ENCODE results near the gene CNIH3.

Gene CNIH3

GRCh38 chr1:224745394-224745793, 129.3 kb downstream of the CNIH3 start:
- no peak for DNase-seq (ENCODE audit: low read depth)

- DNase-seq (ENCODE audit: low read depth), result no peak
Observed at GRCh38 chr1:224745924-224746323, 129.8 kb downstream of the CNIH3 start.

- no peak for DNase-seq (ENCODE audit: low read depth)
Observed at GRCh38 chr1:224747578-224747977, 131.5 kb downstream of the CNIH3 start.

GRCh38 chr1:224749916-224750315, 133.8 kb downstream of the CNIH3 start:
- no peak for DNase-seq (ENCODE audit: low read depth)

- DNase-seq (ENCODE audit: low read depth), result no peak
Observed at GRCh38 chr1:224751624-224752311, 135.7 kb downstream of the CNIH3 start.

GRCh38 chr1:224753491-224753890, 137.4 kb downstream of the CNIH3 start:
- DNase-seq (ENCODE audit: low read depth), result no peak

- DNase-seq (ENCODE audit: low read depth), result no peak
Observed at GRCh38 chr1:224755586-224755985, 139.5 kb downstream of the CNIH3 start.

GRCh38 chr1:224757508-224757907, 141.4 kb downstream of the CNIH3 start:
- DNase-seq (ENCODE audit: low read depth), result no peak

- no peak for DNase-seq (ENCODE audit: low read depth)
Observed at GRCh38 chr1:224759135-224759534, 143.0 kb downstream of the CNIH3 start.

GRCh38 chr1:224759681-224760091, 143.6 kb downstream of the CNIH3 start:
- no peak for DNase-seq (ENCODE audit: low read depth)

GRCh38 chr1:224760163-224760562, 144.0 kb downstream of the CNIH3 start:
- no peak for DNase-seq (ENCODE audit: low read depth)

GRCh38 chr1:224761245-224761644, 145.1 kb downstream of the CNIH3 start:
- no peak for DNase-seq (ENCODE audit: low read depth)

GRCh38 chr1:224762046-224762445, 145.9 kb downstream of the CNIH3 start:
- DNase-seq (ENCODE audit: low read depth), result no peak

- DNase-seq (ENCODE audit: low read depth), result no peak
Observed at GRCh38 chr1:224762701-224763100, 146.6 kb downstream of the CNIH3 start.

GRCh38 chr1:224763126-224763775, 147.1 kb downstream of the CNIH3 start:
- DNase-seq (ENCODE audit: low read depth), result no peak

GRCh38 chr1:224766266-224766665, 150.1 kb downstream of the CNIH3 start:
- DNase-seq (ENCODE audit: low read depth), result no peak

- no peak for DNase-seq (ENCODE audit: low read depth)
Observed at GRCh38 chr1:224767031-224767430, 150.9 kb downstream of the CNIH3 start.

GRCh38 chr1:224767676-224768075, 151.6 kb downstream of the CNIH3 start:
- no peak for DNase-seq (ENCODE audit: low read depth)

GRCh38 chr1:224768971-224769370, 152.9 kb downstream of the CNIH3 start:
- DNase-seq (ENCODE audit: low read depth), result no peak

- no peak for DNase-seq (ENCODE audit: low read depth)
Observed at GRCh38 chr1:224769452-224770335, 153.6 kb downstream of the CNIH3 start.

GRCh38 chr1:224770336-224770693, 154.2 kb downstream of the CNIH3 start:
- no peak for DNase-seq (ENCODE audit: low read depth)

GRCh38 chr1:224773646-224774045, 157.5 kb downstream of the CNIH3 start:
- DNase-seq (ENCODE audit: low read depth), result no peak

- DNase-seq (ENCODE audit: low read depth), result no peak
Observed at GRCh38 chr1:224774378-224774777, 158.3 kb downstream of the CNIH3 start.

All from activated T-cell treated with anti-CD3 and anti-CD28 coated beads for 24 hours (primary cell).